Fibroblast of lung (primary cell): ENCODE results near the gene VCPKMT. TPM values are rescaled to one million over a fixed set of nuclear protein-coding genes. Genes with fewer than 3 reads are reported as not detected.

Source experiments
- DNase-seq, 2 donors: peaks; one replicate each; pipeline versions ENCODE4 v3.0.0 to v3.0.0-alpha.2; 2010; ENCODE audit warnings: low read depth in 2 of 2
- H2AFZ ChIP-seq: 2 replicates; pipeline ENCODE4 v1.5.1; 2012; ENCODE audit warnings: low read length, control low read depth, inconsistent platforms
- H3K27ac ChIP-seq: 2 replicates; pipeline ENCODE4 v1.5.1; 2011; ENCODE audit warnings: low read length, control low read depth; ENCODE audit not compliant: insufficient read depth
- H3K27me3 ChIP-seq: 2 replicates; pipeline ENCODE4 v1.5.1; 2011; ENCODE audit warnings: mild to moderate bottlenecking, low read length; ENCODE audit not compliant: control insufficient read depth, insufficient read depth
- H3K36me3 ChIP-seq: 2 replicates; pipeline ENCODE4 v1.5.1; 2011; ENCODE audit warnings: low read length; ENCODE audit not compliant: control insufficient read depth, insufficient read depth
- H3K4me1 ChIP-seq: 2 replicates; pipeline ENCODE4 v1.5.1; 2011; ENCODE audit warnings: low read length; ENCODE audit not compliant: control insufficient read depth, insufficient read depth; ENCODE audit errors: extremely low read depth
- H3K4me2 ChIP-seq: 2 replicates; pipeline ENCODE4 v1.5.1; 2011; ENCODE audit warnings: low read length, control low read depth; ENCODE audit not compliant: insufficient read depth; ENCODE audit errors: extremely low read depth
- H3K4me3 ChIP-seq, 4 experiments: fragments of 200-600 bp in 1 of 4; sonication (generic) in 1 of 4; replicated peaks in 1 of 4; 2 replicates each; pipeline ENCODE4 v1.5.1; 2011 to 2016; ENCODE audit warnings: low read length in 4 of 4, low read depth in 3 of 4, mild to moderate bottlenecking in 3 of 4, control low read depth in 2 of 4, inconsistent platforms in 1 of 4, mixed read lengths in 1 of 4; ENCODE audit not compliant: insufficient read depth in 1 of 4; ENCODE audit errors: control extremely low read depth in 1 of 4
- H3K79me2 ChIP-seq: 2 replicates; pipeline ENCODE4 v1.5.1; 2012; ENCODE audit warnings: mild to moderate bottlenecking, low read length, inconsistent platforms; ENCODE audit not compliant: control insufficient read depth, insufficient read depth
- H3K9ac ChIP-seq: 2 replicates; pipeline ENCODE4 v1.5.1; 2011; ENCODE audit warnings: mild to moderate bottlenecking, low read length, control low read depth; ENCODE audit not compliant: insufficient read depth
- H3K9me3 ChIP-seq: 2 replicates; pipeline ENCODE4 v1.5.1; 2012; ENCODE audit warnings: low read depth, low read length; ENCODE audit not compliant: control insufficient read depth, insufficient read depth
- H4K20me1 ChIP-seq: 2 replicates; pipeline ENCODE4 v1.5.1; 2011; ENCODE audit warnings: low read length; ENCODE audit not compliant: control insufficient read depth, insufficient read depth; ENCODE audit errors: extremely low read depth
- CTCF ChIP-seq, 2 donors: IDR thresholded peaks in 1 of 2; conservative IDR thresholded peaks in 1 of 2; 1 replicate in 1 of 2; 2 replicates in 1 of 2; pipeline ENCODE4 v1.5.1; 2011 to 2012; ENCODE audit warnings: low read length in 2 of 2, control low read depth in 1 of 2, inconsistent platforms in 1 of 2, low read depth in 1 of 2, mild to moderate bottlenecking in 1 of 2
- EZH2 ChIP-seq: IDR thresholded peaks from 2 replicates; pipeline ENCODE4 v1.5.1; 2012; ENCODE audit warnings: low read length, control low read depth, mild to moderate bottlenecking; ENCODE audit errors: missing control alignments
- polyA plus RNA-seq, 2 donors: library from polyadenylated mRNA; depleted of rRNA in 1 of 2; stranded (reverse) in 1 of 2; unstranded in 1 of 2; fragments of >200 nt; gene quantifications; 2 replicates each; pipeline ENCODE4 v1.2.1, GENCODE V29; 2011 to 2012; ENCODE audit warnings: missing spikeins in 1 of 2
- total RNA-seq: library from RNA; depleted of rRNA; stranded (reverse); fragments of >200 nt; gene quantifications from 2 replicates; pipeline ENCODE4 v1.2.1, GENCODE V29; 2014

Gene VCPKMT
- total and polyA plus RNA-seq, 2 donors (not counting 1 experiment from before 2014, with no cell fraction given): 3.6 to 5.3 TPM

GRCh38 chr14:50116966-50117365, 594 bp upstream of the VCPKMT start:
- Histone ChIP-seq H3K9me3 (no peaks in the 10 kb centered on the region), H2AFZ (peak overlapping the region; percentile 48), H3K4me1 (peaks cover 5% of the 10 kb centered on the region), H3K79me2 (peaks cover 19% of the 10 kb centered on the region), H4K20me1 (no peaks in the 10 kb centered on the region), H3K4me3 (peak overlapping the region; percentile 0 to 85 (median 76)), H3K4me2 (peak overlapping the region; percentile 53), H3K27ac (peak overlapping the region; percentile 72), H3K36me3 (peaks cover 7% of the 10 kb centered on the region), H3K27me3 (no peaks in the 10 kb centered on the region), H3K9ac (peak overlapping the region; percentile 58)
- no peak for TF ChIP-seq CTCF (conservative IDR thresholded peaks at IDR 0.05 in 1 of 2, IDR thresholded peaks at IDR 0.05 in 1 of 2; ENCODE audit: low read depth in 1 of 2, low read length in 2 of 2)
- no peak for TF ChIP-seq EZH2
- peak in 1 of 2 donors; percentile 20 for DNase-seq

- no peak overlapping the region for H3K27ac ChIP-seq
- H3K27me3 ChIP-seq: no peaks in the 10 kb centered on the region
- H3K79me2 ChIP-seq: peaks cover 19% of the 10 kb centered on the region
- no peak overlapping the region for H2AFZ ChIP-seq
- H3K4me1 ChIP-seq: peaks cover 5% of the 10 kb centered on the region
- H3K9me3 ChIP-seq: no peaks in the 10 kb centered on the region
- H3K4me3 ChIP-seq: no peak overlapping the region
- H3K36me3 ChIP-seq: peaks cover 12% of the 10 kb centered on the region
- no peak for DNase-seq
- H4K20me1 ChIP-seq: no peaks in the 10 kb centered on the region
- TF ChIP-seq EZH2 (no peak), CTCF (conservative IDR thresholded peaks at IDR 0.05 in 1 of 2, IDR thresholded peaks at IDR 0.05 in 1 of 2; ENCODE audit: low read depth in 1 of 2, low read length in 2 of 2) (no peak)
- no peak overlapping the region for H3K9ac ChIP-seq
- H3K4me2 ChIP-seq: no peak overlapping the region
Observed at GRCh38 chr14:50113381-50114035, 2.9 kb downstream of the VCPKMT start.

- Histone ChIP-seq H3K79me2 (peaks cover 11% of the 10 kb centered on the region), H3K36me3 (peaks cover 12% of the 10 kb centered on the region), H3K4me2 (no peak overlapping the region), H4K20me1 (no peaks in the 10 kb centered on the region), H3K9me3 (no peaks in the 10 kb centered on the region), H3K9ac (no peak overlapping the region), H2AFZ (no peak overlapping the region), H3K4me3 (no peak overlapping the region), H3K27ac (no peak overlapping the region), H3K4me1 (peaks cover 2% of the 10 kb centered on the region), H3K27me3 (no peaks in the 10 kb centered on the region)
- DNase-seq: no peak
- no peak for TF ChIP-seq CTCF (conservative IDR thresholded peaks at IDR 0.05 in 1 of 2, IDR thresholded peaks at IDR 0.05 in 1 of 2; ENCODE audit: low read depth in 1 of 2, low read length in 2 of 2)
- TF ChIP-seq EZH2: no peak
Observed at GRCh38 chr14:50110323-50111037, 5.9 kb downstream of the VCPKMT start.
